ENCODE measurements around the gene CADM2. TPM values are rescaled to one million over a fixed set of nuclear protein-coding genes. Genes with fewer than 3 reads are reported as not detected.

Gene CADM2
- total RNA-seq, 2 donors from 2014 or later: 0.28 to 0.57 TPM

DNA sequence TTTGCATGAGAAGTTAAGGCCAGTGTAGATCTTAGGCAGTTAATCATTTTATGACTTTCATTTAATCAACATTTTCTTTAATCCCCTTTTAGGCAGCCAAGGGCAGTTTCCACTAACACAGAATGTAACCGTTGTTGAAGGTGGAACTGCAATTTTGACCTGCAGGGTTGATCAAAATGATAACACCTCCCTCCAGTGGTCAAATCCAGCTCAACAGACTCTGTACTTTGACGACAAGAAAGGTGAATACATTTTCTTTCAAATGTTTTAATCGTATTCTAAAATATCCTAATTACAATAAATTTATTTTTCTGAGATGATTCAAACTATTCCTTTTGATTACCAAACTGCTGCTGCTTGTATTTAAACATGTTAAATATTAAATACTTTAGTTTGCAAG lies 843.2 kb downstream of the CADM2 start:
- no peak for DNase-seq (ENCODE audit: low spot score)
- intact Hi-C loops (cut with DNase I): no loop called here

DNA sequence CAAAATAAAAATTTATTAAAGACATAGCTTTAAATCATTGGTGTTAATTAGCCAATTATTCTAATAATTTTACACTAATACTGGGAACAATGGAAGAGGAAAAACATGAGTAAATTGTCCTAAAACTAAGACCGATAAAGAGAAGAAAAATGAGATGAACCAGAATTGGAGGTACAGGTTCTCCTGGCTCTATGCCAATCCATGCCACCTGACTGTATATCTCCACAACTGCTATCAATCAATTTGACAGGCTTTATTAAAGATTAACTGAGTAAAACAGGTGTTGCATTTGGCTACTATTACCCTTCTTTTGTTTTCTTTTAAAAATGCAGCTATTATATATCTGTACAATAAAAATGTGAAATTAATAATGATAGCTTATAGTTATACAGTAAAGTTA lies 850.0 kb downstream of the CADM2 start:
- no peak for DNase-seq (ENCODE audit: low spot score)
- intact Hi-C loops (cut with DNase I): no loop called here

DNA sequence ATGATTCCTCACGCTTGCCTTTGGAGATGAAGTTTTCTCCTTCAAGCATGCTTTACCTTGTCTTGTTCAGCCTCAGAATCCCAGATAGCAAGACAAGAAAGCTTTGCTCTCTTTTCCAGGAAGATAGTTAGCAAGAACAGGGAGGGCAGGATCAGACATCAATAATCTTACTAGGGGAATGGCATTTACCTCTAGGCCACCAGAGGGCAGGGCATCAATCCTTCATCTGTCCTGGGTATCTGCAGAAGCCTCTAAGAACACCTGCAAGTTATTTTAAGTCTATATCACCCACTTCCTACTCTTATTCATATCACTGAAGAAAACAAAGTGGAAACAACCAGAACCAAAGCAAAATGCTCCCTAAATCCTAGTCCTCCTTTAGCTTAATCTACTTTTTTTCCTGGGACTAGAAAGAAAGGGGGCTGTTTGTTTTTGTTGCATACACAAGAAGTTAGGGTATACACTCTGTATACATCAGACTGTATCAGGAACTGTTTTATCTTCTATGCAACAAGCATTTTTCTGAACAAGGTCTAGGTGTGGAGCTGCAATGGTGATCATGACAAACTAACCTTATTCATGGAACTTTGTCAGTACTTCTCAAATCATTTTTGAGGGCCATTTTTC lies 862.5 kb downstream of the CADM2 start:
- intact Hi-C loops (cut with DNase I): no loop called here
- DNase-seq (ENCODE audit: low spot score): no peak

DNA sequence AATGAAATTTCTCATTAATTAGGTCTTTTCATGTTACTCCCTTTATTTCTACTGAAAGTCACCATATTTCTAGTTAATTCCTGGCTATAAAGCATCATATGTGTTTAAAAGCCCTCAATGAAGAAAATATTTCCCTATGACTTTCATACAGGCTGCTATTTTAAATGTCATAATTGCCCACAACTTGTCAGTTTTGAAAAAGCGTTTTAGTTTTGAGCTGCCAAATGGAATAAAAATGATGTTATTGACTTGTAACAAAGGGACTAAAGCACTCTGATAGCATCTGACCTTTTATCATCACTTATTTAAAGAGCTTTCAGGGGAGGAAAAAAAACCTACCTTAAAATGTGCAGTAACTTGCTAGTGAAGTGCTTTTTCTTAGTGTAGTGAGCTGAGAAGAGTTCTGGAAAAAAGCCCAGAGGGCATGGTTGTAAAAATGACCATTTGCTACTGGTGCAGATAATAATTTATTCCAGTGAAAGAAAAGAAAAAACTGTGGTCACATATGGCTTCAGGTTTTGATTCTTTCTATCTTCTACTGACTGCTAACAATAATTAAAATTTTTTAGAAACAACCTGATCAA lies 877.2 kb downstream of the CADM2 start:
- DNase-seq (ENCODE audit: low spot score): no peak
- intact Hi-C loops (cut with DNase I): no loop called here

DNA sequence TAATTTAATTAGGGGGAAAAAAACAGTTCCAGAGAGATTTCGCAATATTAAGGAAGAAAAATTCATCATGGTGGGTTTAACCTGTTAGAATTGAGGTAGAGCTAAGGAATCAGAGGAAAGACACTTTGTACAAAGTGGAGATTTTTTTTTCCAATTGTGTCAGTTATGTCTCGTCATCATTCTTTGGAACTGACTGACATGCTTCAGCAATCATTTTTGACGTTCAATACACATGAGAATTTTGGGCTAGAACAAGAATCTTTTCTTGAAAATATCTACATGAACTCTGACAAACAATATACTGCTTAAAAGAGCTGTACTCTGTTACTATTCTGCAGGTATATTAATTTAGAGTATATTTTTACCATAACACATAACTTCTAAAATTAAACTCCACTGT lies 878.6 kb downstream of the CADM2 start:
- DNase-seq (ENCODE audit: low spot score): no peak
- intact Hi-C loops (cut with DNase I): no loop called here

DNA sequence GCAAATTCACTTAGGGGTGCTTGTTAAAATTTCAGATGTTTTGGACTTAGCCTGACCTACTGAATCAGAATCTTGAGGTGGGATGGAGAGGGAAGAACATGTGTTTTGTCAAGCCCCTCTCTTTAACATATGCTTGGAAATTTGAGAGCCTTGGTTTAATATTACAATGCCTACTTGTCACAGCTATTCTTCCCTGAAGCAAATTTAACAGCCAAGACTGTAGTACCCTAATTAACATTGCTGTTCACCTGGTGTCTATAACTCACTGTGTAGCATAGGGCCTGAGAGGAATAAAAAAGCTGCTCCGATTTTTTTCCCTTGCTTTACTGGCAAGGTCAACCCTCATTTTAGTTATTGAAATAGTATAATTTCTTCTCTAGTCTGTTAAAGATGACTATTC lies 880.1 kb downstream of the CADM2 start:
- intact Hi-C loops (cut with DNase I): no loop called here
- DNase-seq (ENCODE audit: low spot score): no peak

GRCh38 chr3:85842081-85842480 lies 883.3 kb downstream of the CADM2 start:
- no peak for DNase-seq (ENCODE audit: low spot score)
- intact Hi-C loops (cut with DNase I): no loop called here

GRCh38 chr3:85846940-85847339 lies 888.2 kb downstream of the CADM2 start:
- DNase-seq (ENCODE audit: low spot score): no peak
- intact Hi-C loops (cut with DNase I): no loop called here

GRCh38 chr3:85851071-85851470 lies 892.3 kb downstream of the CADM2 start:
- intact Hi-C loops (cut with DNase I): no loop called here
- DNase-seq (ENCODE audit: low spot score): no peak

- intact Hi-C loops (cut with DNase I): no loop called here
Observed at GRCh38 chr3:85853805-85854204, 895.0 kb downstream of the CADM2 start.

GRCh38 chr3:85862893-85863455 lies 904.2 kb downstream of the CADM2 start:
- no peak for DNase-seq (ENCODE audit: low spot score)
- intact Hi-C loops (cut with DNase I): no loop called here

More at GRCh38 chr3:85853805-85854204, 895.0 kb downstream of the CADM2 start:
- no peak for DNase-seq (ENCODE audit: low spot score)

DNA sequence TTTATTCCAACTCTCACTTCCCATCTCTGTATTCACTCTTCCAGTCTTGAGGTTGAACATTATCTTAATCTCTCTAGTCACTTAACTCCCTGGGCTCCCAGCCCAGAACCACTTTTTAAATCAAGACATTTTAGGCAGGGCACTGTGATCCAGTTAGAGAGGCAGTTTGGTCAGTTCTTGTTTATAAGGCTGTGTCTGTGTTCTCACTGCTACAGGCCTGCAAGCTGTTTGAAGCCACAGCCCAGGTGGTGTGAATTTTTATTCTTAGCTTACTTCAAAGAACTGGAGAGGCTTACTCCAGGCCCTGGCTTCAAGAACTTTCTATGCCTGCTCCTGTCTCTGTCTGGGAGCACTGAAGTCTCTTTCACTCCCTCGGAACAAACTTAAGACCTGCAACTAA lies 906.1 kb downstream of the CADM2 start:
- intact Hi-C loops (cut with DNase I): no loop called here
- DNase-seq (ENCODE audit: low spot score): no peak

GRCh38 chr3:85867072-85867471 lies 908.3 kb downstream of the CADM2 start:
- intact Hi-C loops (cut with DNase I): no loop called here
- DNase-seq (ENCODE audit: low spot score): no peak

GRCh38 chr3:85875589-85875988 lies 916.8 kb downstream of the CADM2 start:
- intact Hi-C loops (cut with DNase I): no loop called here

GRCh38 chr3:85877631-85878030 lies 918.8 kb downstream of the CADM2 start:
- intact Hi-C loops (cut with DNase I): no loop called here
- DNase-seq (ENCODE audit: low spot score): no peak

More at GRCh38 chr3:85875589-85875988, 916.8 kb downstream of the CADM2 start:
- no peak for DNase-seq (ENCODE audit: low spot score)

GRCh38 chr3:85881833-85882393 lies 923.1 kb downstream of the CADM2 start:
- DNase-seq (ENCODE audit: low spot score): no peak
- intact Hi-C loops (cut with DNase I): no loop called here

- no peak for DNase-seq (ENCODE audit: low spot score)
- intact Hi-C loops (cut with DNase I): no loop called here
Observed at GRCh38 chr3:85890043-85890555, 931.3 kb downstream of the CADM2 start.

GRCh38 chr3:85903434-85903833 lies 944.6 kb downstream of the CADM2 start:
- DNase-seq (ENCODE audit: low spot score): no peak
- intact Hi-C loops (cut with DNase I): no loop called here

DNA sequence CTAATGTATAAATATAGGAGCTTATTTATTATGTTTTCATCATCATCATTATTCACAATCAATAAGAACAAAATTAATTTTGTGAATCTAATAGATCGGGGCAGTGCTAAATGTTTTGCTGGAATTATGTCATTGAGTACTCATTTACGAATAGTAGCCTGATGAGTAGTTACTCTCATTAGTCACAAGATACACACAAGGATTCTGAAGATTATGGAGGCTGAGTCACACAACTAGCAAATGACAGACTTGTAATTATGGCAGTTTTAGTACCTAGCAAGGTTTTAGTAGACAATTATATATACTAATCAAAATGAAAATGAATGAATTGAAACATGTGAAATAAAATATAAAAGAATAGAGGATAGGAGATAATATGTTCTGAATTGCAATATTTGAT lies 954.2 kb downstream of the CADM2 start:
- intact Hi-C loops (cut with DNase I): no loop called here
- DNase-seq (ENCODE audit: low spot score): no peak

GRCh38 chr3:85922374-85922773 lies 963.6 kb downstream of the CADM2 start:
- intact Hi-C loops (cut with DNase I): no loop called here
- DNase-seq (ENCODE audit: low spot score): no peak

GRCh38 chr3:85930718-85931117 lies 971.9 kb downstream of the CADM2 start:
- no peak for DNase-seq (ENCODE audit: low spot score)
- intact Hi-C loops (cut with DNase I): no loop called here

All from posterior vena cava (tissue), 2 donors.